ENCODE measurements around the gene RBMS1.

RBMS1 gene

GRCh38 chr2:160353813-160354212, 139.8 kb downstream of the RBMS1 start:
- DNase-seq: no peak

GRCh38 chr2:160353166-160353565, 140.4 kb downstream of the RBMS1 start:
- DNase-seq: no peak

DNA sequence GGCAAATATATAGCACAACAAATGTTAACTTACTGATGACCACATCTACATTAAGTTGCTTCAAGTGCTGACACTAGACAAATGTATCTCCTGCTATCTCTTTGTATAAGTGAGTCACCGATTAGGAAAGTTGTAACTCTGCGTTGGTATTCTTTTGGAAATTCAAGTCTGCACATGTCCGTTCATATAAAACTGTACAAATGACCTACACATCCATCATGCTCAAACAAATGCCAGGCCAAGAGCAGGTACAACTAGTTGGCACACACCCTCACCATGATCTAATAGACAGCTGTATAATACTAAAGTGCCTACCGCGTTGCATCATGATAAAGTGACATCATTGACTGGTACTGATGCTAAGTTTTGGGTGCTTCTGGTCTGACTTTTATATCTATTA, 141.1 kb downstream of the RBMS1 start:
- no peak for DNase-seq

- no peak for DNase-seq
Measured at GRCh38 chr2:160351956-160352355, 141.7 kb downstream of the RBMS1 start.

DNA sequence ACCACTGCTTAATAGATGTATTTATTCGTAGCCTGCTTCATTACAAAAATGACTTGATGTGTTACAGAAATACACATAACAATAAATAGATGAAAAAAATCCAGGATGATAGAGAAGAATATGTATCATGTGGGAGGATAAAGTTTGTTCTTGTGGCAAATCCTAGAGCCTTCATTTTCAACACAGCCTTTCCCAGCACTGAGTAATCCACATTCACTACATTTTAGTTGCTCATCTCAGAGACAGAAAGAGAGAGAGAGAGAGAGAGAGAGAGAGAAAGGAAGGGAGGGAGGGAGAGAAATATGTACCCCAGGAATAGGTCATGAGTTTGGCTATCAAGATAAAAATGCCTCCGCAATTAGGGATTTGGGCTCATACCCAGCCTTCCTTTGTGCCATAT, 144.3 kb downstream of the RBMS1 start:
- no peak for DNase-seq

DNA sequence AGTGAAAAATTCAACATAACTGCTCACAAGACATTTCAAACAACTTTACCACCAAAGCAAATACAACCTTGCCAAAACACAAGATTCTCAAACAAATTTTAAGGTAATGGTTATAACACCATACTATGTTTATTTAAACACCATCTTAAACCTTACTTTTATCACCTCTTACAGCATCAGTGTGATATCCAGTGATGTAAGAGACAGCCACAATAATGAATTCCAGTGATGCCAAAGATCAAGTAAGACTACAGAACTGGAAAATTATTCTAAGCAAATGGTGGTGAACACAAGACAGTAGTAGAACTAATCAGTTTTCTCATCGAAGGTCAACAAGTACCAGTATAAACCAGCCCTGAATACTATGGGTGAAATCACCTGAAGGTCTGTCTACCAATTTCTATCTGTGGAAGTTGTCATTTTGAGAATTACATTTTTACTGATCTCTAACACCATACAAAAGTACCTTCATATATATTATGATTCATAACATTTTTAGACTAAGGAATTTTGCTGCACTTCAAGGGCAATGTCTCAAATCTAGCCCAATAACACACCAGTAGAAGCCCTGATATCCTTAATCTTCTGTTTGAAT, 146.2 kb downstream of the RBMS1 start:
- no peak for DNase-seq

- DNase-seq: no peak
Measured at GRCh38 chr2:160345071-160345764, 148.4 kb downstream of the RBMS1 start.

DNA sequence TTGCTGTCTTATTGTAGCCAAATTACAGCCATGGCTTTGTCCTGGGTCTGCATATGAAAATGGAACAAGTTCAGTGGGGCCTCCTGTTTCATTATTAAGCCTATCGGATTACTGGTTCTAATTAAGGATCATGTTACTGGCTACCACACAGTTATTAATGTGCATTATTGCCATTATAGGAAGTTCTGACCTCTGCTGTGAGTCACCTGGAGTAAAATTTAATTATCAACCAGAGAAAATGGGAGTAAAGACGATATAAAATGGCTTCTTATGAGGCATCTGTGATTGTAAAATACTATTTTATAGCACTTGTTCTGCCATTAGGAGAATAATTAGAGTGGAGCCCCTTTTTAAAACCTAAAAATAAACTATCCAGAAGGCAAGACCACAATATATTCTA, 150.2 kb downstream of the RBMS1 start:
- no peak for DNase-seq

DNA sequence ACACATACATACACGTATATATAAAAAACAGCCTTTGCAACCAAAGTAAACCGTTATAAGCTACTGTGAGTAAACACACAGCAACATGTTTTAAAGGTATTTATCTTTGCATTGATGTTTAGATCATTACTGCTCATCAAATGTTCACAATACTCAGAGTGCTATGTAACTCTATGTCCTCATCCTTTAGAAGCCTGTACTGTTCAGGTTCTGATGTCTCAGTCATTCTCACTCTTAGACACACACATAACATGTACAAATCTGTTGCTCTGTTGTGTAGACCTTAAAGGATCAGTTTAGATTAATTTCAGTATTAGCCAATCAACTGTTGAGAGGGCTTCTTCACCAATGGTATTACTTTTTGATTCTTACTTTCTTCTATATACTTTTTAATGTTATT, 153.9 kb downstream of the RBMS1 start:
- no peak for DNase-seq

DNA sequence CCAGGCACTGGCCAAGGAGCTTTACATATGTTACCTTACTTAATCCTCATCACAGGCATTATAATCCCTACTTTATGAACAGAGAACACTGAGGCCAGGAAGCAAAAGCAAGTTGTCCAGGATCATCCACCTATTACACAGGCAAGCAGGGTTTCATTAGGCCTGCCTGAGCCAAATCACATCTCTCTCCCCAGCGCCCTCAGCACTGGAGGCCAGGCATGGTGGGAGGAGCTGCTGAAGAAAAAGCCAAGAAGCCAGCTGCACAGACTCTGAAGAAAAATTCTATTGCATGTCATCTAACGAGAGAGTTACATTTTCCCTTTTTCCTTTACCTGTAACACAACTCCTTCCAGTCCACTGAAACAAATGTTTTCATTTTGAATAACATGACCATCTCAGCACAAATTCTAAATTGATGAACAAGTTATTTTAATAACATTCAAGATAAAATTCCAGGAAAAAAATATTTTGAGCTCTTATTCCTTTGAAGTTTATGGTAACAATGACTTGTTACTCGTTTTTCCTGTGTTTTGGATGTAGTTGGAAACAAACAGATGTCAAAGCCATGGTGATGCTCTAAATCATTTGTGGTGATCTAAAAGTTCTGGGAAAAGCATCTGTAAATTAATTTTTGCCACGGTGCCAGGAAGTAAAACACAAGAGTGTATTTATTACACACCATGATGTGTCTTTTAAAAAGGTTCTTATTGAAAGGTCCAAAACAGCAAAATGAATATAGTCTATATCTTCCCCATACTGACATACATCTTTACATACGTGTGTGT, 154.5 kb downstream of the RBMS1 start:
- DNase-seq: no peak

DNA sequence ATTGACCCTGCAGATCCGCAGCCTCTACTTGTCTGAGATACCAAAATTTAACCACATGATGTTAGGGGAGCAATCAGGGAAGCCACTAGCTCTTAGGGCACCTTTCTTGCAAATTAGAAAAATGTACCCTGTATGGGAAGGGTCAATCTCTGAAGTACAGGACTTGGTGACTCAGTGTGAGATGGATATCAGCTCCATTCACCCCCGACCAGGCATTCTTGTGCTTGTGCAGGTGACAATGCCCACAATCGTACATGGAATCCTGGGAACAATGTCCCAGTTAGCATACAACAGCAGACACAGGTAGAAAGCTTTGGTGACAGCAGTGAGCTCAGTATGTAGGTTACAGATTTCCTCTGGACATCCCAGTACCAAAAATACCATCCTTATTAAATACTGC, 155.9 kb downstream of the RBMS1 start:
- DNase-seq: no peak

GRCh38 chr2:160336635-160337034, 157.0 kb downstream of the RBMS1 start:
- DNase-seq: no peak

- no peak for DNase-seq
Measured at GRCh38 chr2:160336105-160336504, 157.5 kb downstream of the RBMS1 start.

- no peak for DNase-seq
Measured at GRCh38 chr2:160335441-160335840, 158.2 kb downstream of the RBMS1 start.

DNA sequence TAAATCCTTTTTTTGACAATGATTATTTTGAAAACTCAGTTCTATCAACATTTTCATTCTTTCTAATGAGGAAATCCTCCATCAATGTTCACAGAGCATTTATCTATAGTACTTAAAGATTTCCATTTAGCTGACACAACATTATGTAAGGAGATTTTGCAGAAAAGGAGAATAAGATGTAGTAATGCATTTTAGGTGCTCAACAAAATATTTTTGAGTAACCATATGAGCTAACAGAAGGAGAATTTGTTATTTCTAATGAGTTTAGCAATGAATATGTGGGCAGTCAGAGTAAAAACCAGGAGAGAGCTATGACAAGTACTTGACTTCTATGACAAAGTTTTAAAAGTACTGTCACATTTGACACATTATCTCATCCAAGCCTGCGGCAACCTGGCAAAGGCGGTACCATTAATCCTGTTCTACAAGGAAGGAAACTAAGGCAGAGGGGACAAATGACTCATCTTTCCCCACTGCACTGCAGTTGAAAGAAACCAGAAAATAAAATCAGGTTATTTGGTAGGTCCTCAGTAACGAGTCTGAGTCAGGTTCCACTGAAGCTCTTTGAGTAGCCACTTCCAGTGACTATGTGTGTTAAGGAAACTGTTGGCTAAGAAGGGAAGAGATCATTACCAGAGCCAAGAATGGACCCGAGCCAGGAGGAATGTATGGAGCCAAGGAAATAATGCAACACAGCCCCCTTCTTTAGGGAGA, 159.4 kb downstream of the RBMS1 start:
- DNase-seq: no peak

- no peak for DNase-seq
Measured at GRCh38 chr2:160333324-160334027, 160.1 kb downstream of the RBMS1 start.

GRCh38 chr2:160332318-160332717, 161.3 kb downstream of the RBMS1 start:
- DNase-seq: peak in 1 of 2 donors; percentile 17

DNA sequence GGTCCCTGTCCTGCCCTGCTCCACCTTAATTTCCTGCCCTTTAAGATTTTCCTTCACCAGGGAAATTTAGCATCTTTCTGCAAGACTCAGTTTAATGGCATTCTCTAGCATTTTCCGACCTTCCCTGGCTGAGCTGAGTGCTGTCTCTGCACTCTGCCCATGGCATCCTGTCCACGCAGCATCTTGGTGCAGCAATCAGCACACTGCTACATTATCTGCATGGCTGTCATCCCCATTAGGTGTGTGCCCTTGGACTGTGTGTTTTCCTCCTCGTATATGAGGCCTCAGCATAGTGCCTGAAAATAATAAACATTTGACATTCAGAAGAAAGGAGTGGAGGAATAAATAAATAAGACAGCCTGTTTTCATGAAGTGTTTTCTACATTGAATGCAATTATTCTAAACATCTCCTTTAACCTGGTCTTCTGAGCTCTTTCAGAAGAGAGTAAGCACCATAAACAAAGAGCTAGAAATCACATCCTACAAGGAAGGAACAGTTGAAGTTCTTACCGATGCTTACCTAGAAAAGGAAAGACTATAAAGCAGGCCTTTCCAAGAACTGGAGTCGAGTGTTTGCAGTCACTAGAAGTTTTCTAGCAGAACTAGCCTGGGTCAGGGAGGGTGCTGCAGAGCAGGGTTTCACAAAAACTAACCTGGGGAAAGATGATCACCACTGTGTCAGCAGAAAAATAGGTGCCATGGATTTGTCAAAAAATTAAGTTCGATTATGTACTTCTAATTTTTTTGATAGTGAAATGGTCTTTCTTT, 162.2 kb downstream of the RBMS1 start:
- no peak for DNase-seq

- DNase-seq: no peak
Measured at GRCh38 chr2:160328811-160329527, 164.6 kb downstream of the RBMS1 start.

DNA sequence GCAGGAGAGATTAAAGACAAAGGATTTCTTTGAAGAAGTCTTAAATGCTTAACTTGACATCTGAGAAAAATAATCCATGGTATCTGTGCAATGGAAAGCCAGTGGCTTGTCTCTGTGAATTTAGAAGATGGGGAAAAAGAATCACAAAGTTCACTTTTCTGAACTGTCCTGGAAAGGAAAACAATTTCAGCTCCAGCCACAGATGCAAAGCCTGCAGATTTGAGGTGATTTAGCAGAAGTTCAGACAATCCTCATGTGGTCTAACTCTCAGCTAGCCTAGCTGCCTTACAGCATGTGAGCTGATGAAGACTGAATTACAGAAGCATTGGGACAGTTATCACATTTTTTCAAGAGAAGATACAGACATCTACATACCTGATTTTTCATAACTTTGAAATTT, 166.8 kb downstream of the RBMS1 start:
- no peak for DNase-seq

DNA sequence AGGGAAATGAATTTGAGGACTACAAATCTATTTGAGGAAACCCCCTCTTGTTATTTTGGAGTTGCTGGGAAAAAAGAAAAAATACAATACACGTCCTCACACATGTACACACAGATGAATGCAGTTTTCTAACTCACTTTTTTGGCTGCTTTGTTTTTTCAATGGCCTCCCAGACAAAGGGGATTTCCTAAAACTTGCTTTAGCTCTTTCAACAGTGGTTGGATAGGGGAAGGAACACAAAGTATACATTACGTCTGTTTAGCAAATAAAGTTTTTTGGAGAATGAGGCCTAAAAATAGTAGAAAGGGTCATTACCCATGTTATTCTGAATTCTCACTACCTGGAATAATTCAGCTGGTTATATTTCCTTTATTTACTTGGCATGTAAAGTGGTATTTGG, 168.2 kb downstream of the RBMS1 start:
- no peak for DNase-seq
